Retinal pigment epithelial cell (primary cell): ENCODE data around the gene BMP2K.
"Not testable (repeated sequence)": the region's sequence is repeated elsewhere in the genome, so short reads cannot be mapped to it uniquely, and the experiment has no call there.

ENCODE experiments used
- DNase-seq: peaks from one replicate; pipeline ENCODE4 v3.0.0-alpha.2; 2010; ENCODE audit warnings: low read depth
- H3K4me3 ChIP-seq: 2 replicates; pipeline ENCODE4 v1.5.1; 2011; ENCODE audit warnings: mild to moderate bottlenecking, low read length, control low read depth, moderate library complexity
- CTCF ChIP-seq: conservative IDR thresholded peaks from 2 replicates; pipeline ENCODE4 v1.5.1; 2011; ENCODE audit warnings: low read depth, low read length, control low read depth, inconsistent platforms

Gene BMP2K

DNA sequence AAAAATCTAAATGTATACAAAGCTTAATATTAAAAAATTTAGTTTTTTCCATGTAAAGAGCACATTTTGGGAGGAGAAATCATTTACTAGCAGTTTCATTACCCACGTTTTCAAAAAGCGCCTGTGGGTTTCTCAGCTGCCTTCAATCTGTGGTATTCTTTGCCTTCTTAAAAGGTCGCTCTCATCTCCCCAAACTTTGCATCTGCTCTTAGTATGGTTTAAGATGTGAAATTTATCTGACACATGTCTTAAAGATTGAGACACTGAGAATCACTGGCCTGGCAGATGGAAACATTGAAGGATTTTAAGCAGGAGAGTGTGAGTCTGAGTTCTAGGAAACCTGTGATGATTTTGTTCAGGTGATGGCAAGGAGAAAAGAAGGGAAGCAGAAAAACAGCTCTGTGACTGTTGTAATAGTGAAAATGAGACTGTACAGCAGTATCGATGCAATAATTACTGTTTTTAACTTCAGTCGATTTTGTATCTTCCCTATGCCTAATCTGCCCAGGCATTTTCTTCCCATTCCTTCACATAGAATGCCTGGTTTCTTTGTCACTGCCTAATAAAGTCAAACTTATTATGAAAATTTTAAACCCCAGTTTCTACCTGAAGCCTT is 87.2 kb downstream of the BMP2K start:
- DNase-seq = no peak
- TF ChIP-seq CTCF = no peak
- H3K4me3 ChIP-seq = no peak overlapping the region

DNA sequence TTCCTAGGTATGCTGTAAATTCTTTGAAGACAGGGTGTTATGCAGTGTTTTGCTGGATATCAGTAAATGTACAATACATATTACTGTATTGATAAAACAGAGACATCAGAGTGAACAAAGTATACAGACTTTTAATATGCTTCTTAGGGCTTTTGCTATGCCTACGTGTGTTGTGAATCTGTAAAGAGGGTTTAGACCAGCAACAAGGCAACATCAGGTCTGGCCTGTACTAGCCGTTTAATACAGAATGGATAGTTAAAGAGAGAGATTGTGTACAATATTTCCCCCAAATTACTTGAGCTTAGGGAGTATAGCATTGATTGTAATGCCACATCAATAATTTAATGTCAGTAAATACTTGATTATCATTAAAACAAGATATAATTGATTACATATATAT is 87.8 kb downstream of the BMP2K start:
- no peak for TF ChIP-seq CTCF
- DNase-seq = no peak
- H3K4me3 ChIP-seq = no peak overlapping the region

- TF ChIP-seq CTCF = peak; percentile 65
- H3K4me3 ChIP-seq = no peak overlapping the region
- peak; percentile 39 for DNase-seq
These were observed 88.4 kb downstream of the BMP2K start for GRCh38 chr4:78864405-78865024.

DNA sequence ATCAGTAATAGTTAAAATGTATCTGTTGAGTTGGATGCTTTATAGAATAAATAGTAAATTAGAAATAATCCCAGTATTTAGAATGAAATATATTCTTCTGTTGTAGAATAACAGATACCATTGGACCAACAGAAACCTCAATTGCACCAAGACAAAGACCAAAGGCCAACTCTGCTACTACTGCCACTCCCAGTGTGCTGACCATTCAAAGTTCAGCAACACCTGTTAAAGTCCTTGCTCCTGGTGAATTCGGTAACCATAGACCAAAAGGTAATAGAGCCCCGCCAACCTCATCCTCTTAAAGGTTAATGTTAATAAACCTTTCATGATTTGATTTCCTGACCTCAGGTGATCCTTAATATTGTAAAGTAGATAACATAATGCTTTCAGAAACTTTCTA is 89.3 kb downstream of the BMP2K start:
- no peak for DNase-seq
- TF ChIP-seq CTCF = no peak
- H3K4me3 ChIP-seq = no peak overlapping the region

GRCh38 chr4:78868712-78869111 is 92.6 kb downstream of the BMP2K start:
- not testable (repeated sequence) for DNase-seq, H3K4me3 ChIP-seq

DNA sequence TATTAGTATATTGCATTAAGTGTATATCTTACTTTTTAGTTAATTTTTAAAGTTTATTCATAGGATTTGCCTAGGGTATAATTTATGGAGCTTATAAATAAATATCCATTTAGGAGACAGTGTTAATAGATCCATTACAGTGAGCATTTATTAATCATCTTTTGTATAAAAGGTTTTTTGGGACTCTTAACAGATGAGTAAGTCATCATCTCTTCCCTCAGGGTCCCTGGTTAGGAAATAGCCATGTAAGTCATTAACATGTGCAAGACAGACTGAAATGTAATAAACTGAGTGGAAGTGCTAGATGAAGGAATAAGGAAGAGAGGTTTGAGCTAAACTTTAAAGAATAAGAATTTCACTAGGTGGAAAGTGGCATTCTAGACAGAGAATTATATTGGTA is 93.9 kb downstream of the BMP2K start:
- no peak overlapping the region for H3K4me3 ChIP-seq
- TF ChIP-seq CTCF = no peak
- DNase-seq = no peak

DNA sequence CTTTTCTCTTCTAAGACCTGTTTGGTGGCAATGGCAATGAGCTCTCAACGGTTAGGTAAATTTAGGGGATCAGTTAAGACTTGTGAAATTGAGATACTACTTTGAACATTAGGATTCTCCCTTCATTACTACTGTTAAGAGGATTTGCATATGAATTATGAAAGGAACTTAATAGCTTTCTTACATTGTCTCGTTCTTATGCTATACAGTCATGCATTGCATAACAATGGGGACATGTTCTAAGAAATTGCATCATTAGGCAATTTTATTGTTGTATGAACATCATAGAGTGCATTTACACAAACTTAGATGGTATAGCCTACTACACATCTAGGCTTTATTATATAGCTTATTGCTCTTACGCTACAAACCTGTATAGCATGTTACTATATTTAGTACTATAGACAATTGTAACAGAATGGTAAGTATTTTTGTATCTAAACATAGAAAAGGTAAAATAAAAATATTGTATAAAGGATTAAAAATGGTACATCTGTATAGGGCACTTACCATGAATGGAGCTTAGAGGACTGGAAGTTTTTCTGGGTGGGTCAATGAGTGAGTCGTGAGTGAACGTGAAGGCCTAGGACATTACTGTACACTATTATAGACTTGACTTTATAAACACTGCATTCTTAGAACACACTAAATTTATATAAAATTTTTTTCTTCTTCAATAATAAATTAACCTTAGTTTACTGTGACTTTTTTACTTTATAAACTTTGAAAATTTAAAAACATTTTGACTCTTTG is 100.6 kb downstream of the BMP2K start:
- DNase-seq = no peak
- H3K4me3 ChIP-seq = no peak overlapping the region
- TF ChIP-seq CTCF = no peak
